DND-41 (cell line): Measurements from ENCODE around the gene KCNG3.

Source experiments
- ATAC-seq: fragments of 200-7000 bp; cut with Tn5 transposase; 3 replicates; pipeline ENCODE4 v1.9.1; 2021; ENCODE audit warnings: low read depth; ENCODE audit not compliant: insufficient read depth
- DNase-seq: peaks from one replicate; pipeline ENCODE4 v3.0.0-alpha.2; 2020
- H2AFZ ChIP-seq: 2 replicates; pipeline ENCODE4 v1.6.0; 2012; ENCODE audit warnings: low read depth, low read length
- H3K27ac ChIP-seq: 2 replicates; pipeline ENCODE4 v1.5.1; 2012; ENCODE audit warnings: low read length, inconsistent platforms
- H3K27me3 ChIP-seq: fragments of 200-600 bp; sonication (generic); 2 replicates; pipeline ENCODE4 v1.6.0; 2012; ENCODE audit warnings: low read length, mild to moderate bottlenecking, inconsistent platforms; ENCODE audit not compliant: insufficient read depth, poor library complexity
- H3K36me3 ChIP-seq: 2 replicates; pipeline ENCODE4 v1.5.1; 2012; ENCODE audit warnings: low read length, inconsistent platforms; ENCODE audit not compliant: insufficient read depth
- H3K4me1 ChIP-seq: 2 replicates; pipeline ENCODE4 v1.5.1; 2012; ENCODE audit warnings: mild to moderate bottlenecking, low read length; ENCODE audit not compliant: insufficient read depth
- H3K4me2 ChIP-seq: 2 replicates; pipeline ENCODE4 v1.6.0; 2012; ENCODE audit warnings: mild to moderate bottlenecking, moderate library complexity, low read length, inconsistent platforms; ENCODE audit not compliant: insufficient read depth
- H3K4me3 ChIP-seq, 2 experiments: fragments of 200-600 bp in 1 of 2; shearing (Covaris generic) in 1 of 2; 2 replicates each; pipeline ENCODE4 v1.5.1; 2012 to 2016; ENCODE audit warnings: inconsistent platforms in 2 of 2, low read length in 2 of 2, mild to moderate bottlenecking in 2 of 2, low read depth in 1 of 2, moderate library complexity in 1 of 2
- H3K79me2 ChIP-seq: 2 replicates; pipeline ENCODE4 v1.6.0; 2012; ENCODE audit warnings: low read length, inconsistent platforms; ENCODE audit not compliant: insufficient read depth
- H3K9ac ChIP-seq: 2 replicates; pipeline ENCODE4 v1.6.0; 2012; ENCODE audit warnings: low read depth, mild to moderate bottlenecking, inconsistent platforms, low read length, moderate library complexity
- H3K9me3 ChIP-seq: 2 replicates; pipeline ENCODE4 v1.5.1; 2012; ENCODE audit warnings: low read length, moderate library complexity, mild to moderate bottlenecking, inconsistent platforms; ENCODE audit not compliant: insufficient read depth, severe bottlenecking
- H4K20me1 ChIP-seq: 2 replicates; pipeline ENCODE4 v1.6.0; 2012; ENCODE audit warnings: low read length; ENCODE audit not compliant: insufficient read depth
- CTCF ChIP-seq: IDR thresholded peaks from 2 replicates; pipeline ENCODE4 v1.5.1; 2012; ENCODE audit warnings: borderline replicate concordance, low read length, moderate library complexity, mild to moderate bottlenecking; ENCODE audit not compliant: poor library complexity, severe bottlenecking; ENCODE audit errors: extremely low read depth
- EZH2 ChIP-seq: IDR thresholded peaks from 3 replicates; pipeline ENCODE4 v1.6.1; 2012; ENCODE audit warnings: borderline replicate concordance, low read depth, mild to moderate bottlenecking, moderate library complexity, low read length, inconsistent platforms; ENCODE audit not compliant: severe bottlenecking

The KCNG3 gene

GRCh38 chr2:42486145-42486906 is 7.5 kb downstream of the KCNG3 start:
- H2AFZ ChIP-seq = no peak overlapping the region
- no peaks in the 10 kb centered on the region for H4K20me1 ChIP-seq
- no peaks in the 10 kb centered on the region for H3K27me3 ChIP-seq
- H3K4me2 ChIP-seq = no peak overlapping the region
- H3K9ac ChIP-seq = no peak overlapping the region
- H3K9me3 ChIP-seq = no peaks in the 10 kb centered on the region
- TF ChIP-seq EZH2 = no peak
- TF ChIP-seq CTCF = no peak
- ATAC-seq (no peak), DNase-seq (no peak)
- no peaks in the 10 kb centered on the region for H3K4me1 ChIP-seq
- H3K79me2 ChIP-seq = no peaks in the 10 kb centered on the region
- no peak overlapping the region for H3K27ac ChIP-seq
- H3K36me3 ChIP-seq = no peaks in the 10 kb centered on the region
- no peak overlapping the region for H3K4me3 ChIP-seq

GRCh38 chr2:42480402-42480801 is 13.4 kb downstream of the KCNG3 start:
- DNase-seq = no peak
- no peaks in the 10 kb centered on the region for H3K4me1 ChIP-seq
- H2AFZ ChIP-seq = no peak overlapping the region
- TF ChIP-seq EZH2 (no peak), CTCF (no peak)
- no peaks in the 10 kb centered on the region for H3K9me3 ChIP-seq
- no peak overlapping the region for H3K4me2 ChIP-seq
- H3K36me3 ChIP-seq = no peaks in the 10 kb centered on the region
- H3K79me2 ChIP-seq = no peaks in the 10 kb centered on the region
- no peak overlapping the region for H3K27ac ChIP-seq
- ATAC-seq = no peak
- no peak overlapping the region for H3K9ac ChIP-seq
- no peaks in the 10 kb centered on the region for H3K27me3 ChIP-seq
- no peak overlapping the region for H3K4me3 ChIP-seq
- H4K20me1 ChIP-seq = no peaks in the 10 kb centered on the region

GRCh38 chr2:42474765-42475454 is 18.9 kb downstream of the KCNG3 start:
- no peak overlapping the region for H2AFZ ChIP-seq
- no peaks in the 10 kb centered on the region for H3K79me2 ChIP-seq
- no peak overlapping the region for H3K4me2 ChIP-seq
- no peaks in the 10 kb centered on the region for H3K27me3 ChIP-seq
- H4K20me1 ChIP-seq = no peaks in the 10 kb centered on the region
- no peak overlapping the region for H3K4me3 ChIP-seq
- no peak overlapping the region for H3K27ac ChIP-seq
- no peaks in the 10 kb centered on the region for H3K36me3 ChIP-seq
- no peak overlapping the region for H3K9ac ChIP-seq
- TF ChIP-seq EZH2 (no peak), CTCF (no peak)
- H3K4me1 ChIP-seq = no peaks in the 10 kb centered on the region
- no peaks in the 10 kb centered on the region for H3K9me3 ChIP-seq
- DNase-seq (no peak), ATAC-seq (no peak)
